Femur (tissue), 1 donor: Measurements from ENCODE around the gene ASPHD1.
A peak's percentile ranks its signal among the peaks of the same experiment; 100 is the strongest.

Experiments
- DNase-seq: peaks from one replicate; pipeline ENCODE4 v3.0.0-alpha.2; 2017

ASPHD1 gene

GRCh38 chr16:29943846-29944799 is 43.8 kb downstream of the ASPHD1 start:
- DNase-seq = peak; percentile 63

GRCh38 chr16:29947897-29948296 is 47.6 kb downstream of the ASPHD1 start:
- DNase-seq = no peak

- DNase-seq = no peak
Observed at GRCh38 chr16:29950806-29951461, 50.6 kb downstream of the ASPHD1 start.

- DNase-seq = no peak
Observed at GRCh38 chr16:29951625-29952365, 51.5 kb downstream of the ASPHD1 start.
